ACC112 (cell line): ENCODE data around the gene UBE2E2.

ENCODE experiments used
- H2AFZ ChIP-seq: fragments of 200-600 bp; sonication (generic); one replicate; pipeline ENCODE4 v1.6.0; 2017; ENCODE audit warnings: antibody characterized with exemption, low read length; ENCODE audit not compliant: unreplicated experiment
- H3K27ac ChIP-seq: fragments of 200-600 bp; sonication (generic); 2 replicates; pipeline ENCODE4 v1.5.1; 2014; ENCODE audit warnings: low read depth, mild to moderate bottlenecking, antibody characterized with exemption, low read length, moderate library complexity
- H3K27me3 ChIP-seq: fragments of 200-600 bp; sonication (generic); 2 replicates; pipeline ENCODE4 v1.6.1; 2014; ENCODE audit warnings: mild to moderate bottlenecking, antibody characterized with exemption, low read length, moderate library complexity, mixed read lengths; ENCODE audit not compliant: insufficient read depth
- H3K36me3 ChIP-seq: fragments of 200-600 bp; sonication (generic); 2 replicates; pipeline ENCODE4 v1.6.1; 2016; ENCODE audit warnings: mild to moderate bottlenecking, antibody characterized with exemption, low read length, moderate library complexity, mixed read lengths; ENCODE audit not compliant: insufficient read depth
- H3K4me1 ChIP-seq: fragments of 200-600 bp; sonication (generic); one replicate; pipeline ENCODE4 v1.6.1; 2016; ENCODE audit warnings: low read length, mixed read lengths; ENCODE audit not compliant: insufficient read depth, unreplicated experiment, control insufficient read depth
- H3K4me3 ChIP-seq: fragments of 200-600 bp; sonication (generic); 2 replicates; pipeline ENCODE4 v1.5.1; 2014; ENCODE audit warnings: mild to moderate bottlenecking, low read depth, low read length
- H3K79me2 ChIP-seq: fragments of 200-600 bp; sonication (generic); one replicate; pipeline ENCODE4 v1.6.0; 2016; ENCODE audit warnings: low read length; ENCODE audit not compliant: control insufficient read depth, unreplicated experiment, insufficient read depth

Gene UBE2E2

GRCh38 chr3:23202921-23203707 is at the start of gene UBE2E2:
TSS of gene UBE2E2 (plus strand) at chr3:23203327.
- H3K79me2 ChIP-seq, result peaks cover 46% of the 10 kb centered on the region
- peak within 1 kb of the TSS; percentile 95 for H3K4me3 ChIP-seq
- peaks cover 11% of the 10 kb centered on the region for H3K4me1 ChIP-seq
- H2AFZ ChIP-seq, result peak within 1 kb of the TSS; percentile 93
- peaks cover 4% of the 10 kb centered on the region; the same call in 1 of the 2 replicates for H3K27me3 ChIP-seq
- H3K36me3 ChIP-seq, result no peaks in the 10 kb centered on the region
- H3K27ac ChIP-seq, result peak within 1 kb of the TSS; percentile 55; the same call in 1 of the 2 replicates

GRCh38 chr3:23153436-23153835 is 49.7 kb upstream of the UBE2E2 start:
- Histone ChIP-seq H2AFZ (no peak overlapping the region), H3K27ac (no peak overlapping the region), H3K4me1 (no peaks in the 10 kb centered on the region)

GRCh38 chr3:23157331-23157730 is 45.8 kb upstream of the UBE2E2 start:
- no peaks in the 10 kb centered on the region for H3K79me2 ChIP-seq
- H3K36me3 ChIP-seq, result no peaks in the 10 kb centered on the region
- no peak overlapping the region for H3K4me3 ChIP-seq
- no peaks in the 10 kb centered on the region for H3K27me3 ChIP-seq
- H2AFZ ChIP-seq, result no peak overlapping the region
- peaks cover 30% of the 10 kb centered on the region for H3K4me1 ChIP-seq
- H3K27ac ChIP-seq, result no peak overlapping the region

More at GRCh38 chr3:23153436-23153835, 49.7 kb upstream of the UBE2E2 start:
- H3K79me2 ChIP-seq, result no peaks in the 10 kb centered on the region
- H3K27me3 ChIP-seq, result peaks cover 6% of the 10 kb centered on the region; the same call in 1 of the 2 replicates
- H3K4me3 ChIP-seq, result no peak overlapping the region
- no peaks in the 10 kb centered on the region for H3K36me3 ChIP-seq

GRCh38 chr3:23159929-23160328 is 43.2 kb upstream of the UBE2E2 start:
- no peaks in the 10 kb centered on the region for H3K79me2 ChIP-seq
- no peaks in the 10 kb centered on the region for H3K27me3 ChIP-seq
- no peak overlapping the region for H2AFZ ChIP-seq
- peaks cover 35% of the 10 kb centered on the region for H3K4me1 ChIP-seq
- no peaks in the 10 kb centered on the region for H3K36me3 ChIP-seq
- H3K4me3 ChIP-seq, result no peak overlapping the region
- H3K27ac ChIP-seq, result peak overlapping the region; percentile 65

GRCh38 chr3:23161308-23161707 is 41.8 kb upstream of the UBE2E2 start:
- Histone ChIP-seq H3K4me3 (no peak overlapping the region), H3K4me1 (peaks cover 35% of the 10 kb centered on the region), H3K36me3 (no peaks in the 10 kb centered on the region), H3K27me3 (no peaks in the 10 kb centered on the region), H3K79me2 (no peaks in the 10 kb centered on the region), H2AFZ (no peak overlapping the region), H3K27ac (peak overlapping the region; percentile 55)

GRCh38 chr3:23161896-23162570 is 41.1 kb upstream of the UBE2E2 start:
- Histone ChIP-seq H2AFZ (no peak overlapping the region), H3K4me3 (no peak overlapping the region), H3K79me2 (no peaks in the 10 kb centered on the region), H3K27me3 (no peaks in the 10 kb centered on the region), H3K27ac (peak overlapping the region; percentile 55), H3K4me1 (peaks cover 35% of the 10 kb centered on the region), H3K36me3 (no peaks in the 10 kb centered on the region)

- Histone ChIP-seq H3K27me3 (no peaks in the 10 kb centered on the region), H3K27ac (no peak overlapping the region), H3K79me2 (no peaks in the 10 kb centered on the region), H2AFZ (no peak overlapping the region), H3K36me3 (no peaks in the 10 kb centered on the region), H3K4me3 (no peak overlapping the region), H3K4me1 (peaks cover 35% of the 10 kb centered on the region)
These were observed 40.2 kb upstream of the UBE2E2 start for GRCh38 chr3:23162934-23163333.

- Histone ChIP-seq H3K36me3 (no peaks in the 10 kb centered on the region), H3K27me3 (no peaks in the 10 kb centered on the region), H3K79me2 (no peaks in the 10 kb centered on the region), H2AFZ (no peak overlapping the region), H3K4me3 (no peak overlapping the region), H3K27ac (no peak overlapping the region), H3K4me1 (peaks cover 29% of the 10 kb centered on the region)
These were observed 38.4 kb upstream of the UBE2E2 start for GRCh38 chr3:23164746-23165145.

GRCh38 chr3:23165571-23165970 is 37.6 kb upstream of the UBE2E2 start:
- H3K4me3 ChIP-seq, result no peak overlapping the region
- H3K27ac ChIP-seq, result no peak overlapping the region
- H3K27me3 ChIP-seq, result no peaks in the 10 kb centered on the region
- no peaks in the 10 kb centered on the region for H3K36me3 ChIP-seq
- H2AFZ ChIP-seq, result no peak overlapping the region
- H3K4me1 ChIP-seq, result peaks cover 23% of the 10 kb centered on the region
- no peaks in the 10 kb centered on the region for H3K79me2 ChIP-seq

GRCh38 chr3:23166276-23166675 is 36.9 kb upstream of the UBE2E2 start:
- Histone ChIP-seq H3K79me2 (no peaks in the 10 kb centered on the region), H3K27me3 (no peaks in the 10 kb centered on the region), H2AFZ (no peak overlapping the region), H3K4me1 (peaks cover 16% of the 10 kb centered on the region), H3K36me3 (no peaks in the 10 kb centered on the region), H3K4me3 (no peak overlapping the region), H3K27ac (no peak overlapping the region)

GRCh38 chr3:23166845-23167244 is 36.3 kb upstream of the UBE2E2 start:
- no peak overlapping the region for H3K27ac ChIP-seq
- H3K27me3 ChIP-seq, result no peaks in the 10 kb centered on the region
- no peaks in the 10 kb centered on the region for H3K79me2 ChIP-seq
- H3K36me3 ChIP-seq, result no peaks in the 10 kb centered on the region
- no peak overlapping the region for H3K4me3 ChIP-seq
- peaks cover 10% of the 10 kb centered on the region for H3K4me1 ChIP-seq
- H2AFZ ChIP-seq, result no peak overlapping the region
